HG02981 (cell line): ENCODE measurements around the gene GLP2R.

Experiments used
- ATAC-seq: cut with Tn5 transposase; IDR thresholded peaks from one replicate; pipeline ENCODE4 v1.9.1; 2021; ENCODE audit warnings: mild to moderate bottlenecking, moderate library complexity; ENCODE audit not compliant: unreplicated experiment

GLP2R gene

GRCh38 chr17:9813166-9813565, 12.6 kb upstream of the GLP2R start:
- ATAC-seq = no peak

DNA sequence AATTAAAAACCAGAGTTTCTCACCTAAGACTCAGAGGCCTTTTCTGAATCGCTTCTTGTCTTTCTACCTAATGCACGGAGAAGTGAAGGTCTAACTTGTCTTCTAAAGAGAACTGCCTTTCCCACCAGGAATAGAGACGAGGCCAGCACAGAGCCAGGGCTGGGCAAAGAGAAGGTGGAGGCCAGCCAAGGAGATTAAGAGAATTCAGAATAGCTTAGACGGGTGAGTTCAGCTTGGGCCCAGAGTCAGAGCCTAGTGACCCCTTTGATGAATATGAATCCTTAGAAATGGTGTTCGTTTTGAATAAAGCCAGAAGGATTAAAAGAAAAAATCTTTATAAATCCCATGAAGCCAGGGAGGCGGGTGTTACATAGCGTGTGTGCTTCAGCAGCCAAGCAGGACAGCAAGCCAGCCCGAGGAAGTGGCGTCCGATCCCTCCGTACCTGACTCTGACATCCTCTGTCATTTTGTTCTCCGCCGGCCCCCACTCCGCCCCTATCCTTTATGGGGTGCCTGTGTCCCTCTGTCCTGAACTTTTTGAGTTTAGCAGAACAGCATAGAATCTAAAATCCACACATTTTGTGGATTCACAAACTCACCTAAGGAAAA, 11.3 kb upstream of the GLP2R start:
- ATAC-seq = no peak

GRCh38 chr17:9816472-9816871, 9.3 kb upstream of the GLP2R start:
- ATAC-seq = no peak

GRCh38 chr17:9817086-9817485, 8.6 kb upstream of the GLP2R start:
- no peak for ATAC-seq

- ATAC-seq = no peak
Observed at GRCh38 chr17:9818760-9819159, 7.0 kb upstream of the GLP2R start.

- no peak for ATAC-seq
Observed at GRCh38 chr17:9820448-9820847, 5.3 kb upstream of the GLP2R start.

DNA sequence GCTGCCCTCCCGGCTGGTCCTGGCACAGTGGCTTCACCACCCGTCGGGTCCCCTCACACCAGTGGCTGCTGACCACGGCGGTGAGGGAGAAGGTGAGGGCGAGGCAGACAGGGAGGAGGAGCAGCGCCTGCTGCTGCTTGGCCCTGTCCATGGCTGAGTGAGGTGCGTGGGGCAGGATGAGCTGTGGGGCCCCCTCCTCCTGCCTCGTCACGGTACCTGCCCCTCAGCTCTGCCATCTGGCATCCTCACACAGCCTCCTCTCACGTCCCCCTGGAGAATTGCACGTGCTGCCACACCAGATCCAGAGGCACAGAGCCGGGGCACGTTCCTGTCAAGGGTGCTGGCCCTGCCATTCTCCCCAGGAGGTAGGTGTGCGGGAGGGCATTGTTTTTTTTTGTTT, 3.8 kb upstream of the GLP2R start, which contains the start of gene GSG1L2:
Gene GSG1L2 (minus strand): TSS at position 159 of the 400 bp plus-strand sequence. CDS start 8 bp downstream, at position 151.
- ATAC-seq = no peak

GRCh38 chr17:9824094-9824493, 1.6 kb upstream of the GLP2R start:
- ATAC-seq = no peak

DNA sequence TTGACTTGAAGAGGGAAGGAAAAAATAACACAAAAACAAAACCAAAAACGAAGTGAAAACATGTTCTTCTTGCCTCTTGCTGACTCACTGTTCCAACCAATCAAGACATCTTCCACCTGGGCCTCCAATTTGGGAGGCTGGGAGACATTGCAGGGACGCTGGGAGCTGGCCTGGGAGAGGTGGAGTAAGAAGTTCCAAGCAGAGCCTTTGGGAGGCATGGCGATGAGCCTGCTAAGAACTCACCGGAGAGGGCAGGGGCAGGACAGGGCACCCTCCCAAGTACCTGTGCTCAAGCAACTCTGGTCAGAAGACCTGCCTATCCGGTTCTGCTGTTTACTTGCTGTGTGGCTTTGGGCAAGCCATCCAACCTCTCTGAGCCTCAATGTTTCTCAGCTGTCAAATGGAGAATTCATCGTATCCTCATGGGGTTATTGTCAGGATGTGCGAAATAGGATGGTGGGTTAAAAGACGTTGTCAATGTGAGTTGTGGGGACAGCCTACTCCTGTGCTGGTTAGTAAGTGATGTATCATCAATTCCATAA, 856 bp upstream of the GLP2R start:
- ATAC-seq = no peak

DNA sequence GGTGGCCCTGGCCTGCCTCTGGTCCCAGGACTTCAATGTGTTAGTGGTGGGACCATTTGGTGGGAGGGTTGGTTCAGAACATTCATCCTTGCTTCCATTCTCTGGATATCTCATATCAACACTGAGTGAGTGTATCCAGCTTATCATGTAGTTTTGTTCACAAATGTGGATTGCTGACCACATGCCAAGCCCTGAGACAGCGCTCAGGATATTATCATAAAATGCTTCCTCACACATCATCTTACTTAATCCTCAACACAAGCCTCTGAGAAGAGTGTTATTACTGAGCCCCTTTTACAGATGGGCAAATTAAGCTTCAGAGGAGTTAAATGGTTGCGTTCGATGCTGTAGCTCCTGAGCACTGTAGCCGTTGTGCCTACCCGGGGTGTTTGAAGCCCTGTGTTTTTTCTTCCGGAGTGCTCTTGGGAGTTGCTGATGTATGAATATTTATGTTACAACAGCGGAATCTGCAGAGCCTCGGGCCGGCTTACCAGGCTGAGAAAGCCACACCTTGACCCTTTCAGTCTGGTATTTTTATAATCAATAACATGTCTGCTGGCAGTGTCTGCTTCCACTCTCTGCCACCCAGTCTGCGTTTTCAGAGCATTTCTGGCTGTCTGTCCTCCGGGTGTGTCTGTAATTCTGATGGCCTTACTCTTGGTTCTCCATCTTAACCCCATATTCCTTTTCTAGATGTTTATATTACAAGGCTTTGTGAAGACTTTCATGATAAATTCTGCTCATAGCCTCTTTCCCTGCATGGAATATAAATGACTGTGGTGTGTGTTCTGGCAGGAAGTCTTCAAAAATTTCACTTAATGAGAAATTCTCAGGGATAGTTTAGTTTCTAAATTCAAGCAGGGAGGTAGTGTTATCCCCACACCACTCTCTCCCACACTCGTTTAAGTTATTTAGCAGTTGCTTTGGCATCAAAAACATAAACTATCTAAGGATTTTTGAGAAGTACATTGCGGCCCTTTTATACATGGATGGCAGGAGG, 2.9 kb downstream of the GLP2R start:
- no peak for ATAC-seq

DNA sequence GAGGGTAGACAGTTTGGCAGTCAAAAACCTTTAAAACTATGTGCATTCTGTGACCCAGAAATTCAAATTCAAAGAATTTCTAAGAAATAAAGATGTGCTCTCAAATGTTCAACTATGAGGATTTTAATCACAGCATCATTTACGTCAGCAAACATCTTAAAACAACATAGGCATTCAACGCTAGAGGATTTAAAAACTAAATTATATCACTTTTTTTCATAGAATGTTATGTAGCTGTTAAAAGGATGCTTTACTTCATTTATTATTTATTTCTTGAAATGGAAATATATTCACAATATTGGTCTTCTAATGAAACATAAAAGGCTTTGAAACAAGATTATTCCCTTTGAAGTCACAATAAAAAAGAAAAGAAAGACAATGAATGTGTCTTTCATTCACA, 3.6 kb downstream of the GLP2R start:
- ATAC-seq = no peak

- ATAC-seq = no peak
Observed at GRCh38 chr17:9830711-9831110, 5.0 kb downstream of the GLP2R start.

DNA sequence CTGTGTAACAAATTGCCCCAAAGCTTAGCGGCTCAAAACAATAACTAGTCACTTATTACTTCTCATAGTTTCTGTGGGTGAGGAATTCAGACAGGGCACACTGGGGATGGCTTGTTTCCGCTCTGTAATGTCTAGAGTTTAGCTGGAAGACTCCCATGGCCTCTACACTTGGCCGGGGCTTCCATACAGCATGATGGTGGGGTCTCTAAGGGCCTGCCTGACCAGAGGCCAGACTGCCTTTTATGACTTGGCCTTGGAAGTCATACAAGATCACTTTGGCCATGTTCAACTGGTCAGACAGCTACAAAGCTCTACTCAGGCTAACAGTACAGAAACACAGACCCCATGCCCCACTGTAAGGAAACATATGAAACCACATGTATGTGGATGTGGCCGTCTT, 8.2 kb downstream of the GLP2R start:
- no peak for ATAC-seq

DNA sequence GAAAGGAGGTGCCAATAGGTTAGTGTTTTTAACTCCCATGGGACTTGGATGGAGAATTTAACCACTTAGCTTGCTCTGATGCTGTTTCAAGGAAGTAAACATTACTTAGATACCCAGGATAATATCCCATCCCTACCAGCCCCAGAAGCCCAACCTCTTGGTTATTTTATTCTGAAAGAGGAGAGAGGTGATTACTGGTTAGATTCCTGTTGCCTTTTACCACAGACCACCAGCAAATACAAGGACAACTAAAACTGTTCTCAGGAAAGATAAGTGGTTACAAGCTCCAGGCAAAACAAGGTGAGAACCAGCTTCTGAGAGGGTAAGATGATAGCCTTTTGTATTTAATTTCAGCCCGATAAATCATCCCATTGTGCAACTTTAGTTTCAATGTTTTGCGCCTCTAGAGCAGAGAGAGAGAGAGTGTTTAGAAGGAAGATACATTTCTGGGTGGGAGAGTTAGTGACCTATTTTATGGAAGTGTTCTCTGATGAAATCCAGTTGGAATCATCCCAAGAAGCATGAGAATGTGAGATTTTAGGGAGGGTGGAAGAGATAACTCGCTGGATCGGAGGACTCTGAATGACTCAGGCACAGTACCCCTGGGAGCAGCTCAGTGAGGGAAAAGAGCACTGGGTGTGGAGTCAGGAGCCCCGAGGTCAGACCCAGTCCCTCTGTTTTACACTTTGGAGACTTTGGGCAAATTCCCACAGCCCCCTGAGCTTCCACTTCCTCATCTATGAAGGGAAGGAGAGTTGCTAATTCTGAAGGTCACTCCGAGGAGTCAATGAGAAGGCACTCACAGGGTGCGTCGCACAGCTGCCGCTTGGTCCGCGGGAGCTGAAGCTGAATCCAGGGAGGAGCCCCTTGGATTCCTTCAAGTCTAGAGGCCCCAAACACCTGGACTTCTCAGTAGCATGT, 12.1 kb downstream of the GLP2R start:
- no peak for ATAC-seq

DNA sequence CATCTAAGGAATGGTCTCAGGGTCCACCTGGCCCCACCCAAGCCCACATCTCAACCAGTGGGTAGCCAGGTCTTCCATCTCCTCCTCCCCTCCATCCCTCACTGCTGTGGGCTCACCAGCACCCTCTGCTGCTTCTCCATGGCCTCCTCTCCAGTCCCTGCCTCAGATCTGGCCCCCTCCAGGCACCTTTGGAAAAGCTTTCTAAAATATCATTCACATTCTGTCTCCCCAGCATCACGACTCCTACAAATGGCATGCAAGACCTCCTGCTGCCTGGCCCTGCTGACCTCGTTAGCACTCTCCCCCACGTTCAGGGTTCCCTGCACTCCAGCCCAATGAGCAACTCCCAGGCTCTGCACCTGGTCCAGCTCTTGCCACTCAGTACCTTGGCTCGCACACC, 13.7 kb downstream of the GLP2R start:
- ATAC-seq = no peak

GRCh38 chr17:9842057-9842758, 16.5 kb downstream of the GLP2R start:
- ATAC-seq = no peak

DNA sequence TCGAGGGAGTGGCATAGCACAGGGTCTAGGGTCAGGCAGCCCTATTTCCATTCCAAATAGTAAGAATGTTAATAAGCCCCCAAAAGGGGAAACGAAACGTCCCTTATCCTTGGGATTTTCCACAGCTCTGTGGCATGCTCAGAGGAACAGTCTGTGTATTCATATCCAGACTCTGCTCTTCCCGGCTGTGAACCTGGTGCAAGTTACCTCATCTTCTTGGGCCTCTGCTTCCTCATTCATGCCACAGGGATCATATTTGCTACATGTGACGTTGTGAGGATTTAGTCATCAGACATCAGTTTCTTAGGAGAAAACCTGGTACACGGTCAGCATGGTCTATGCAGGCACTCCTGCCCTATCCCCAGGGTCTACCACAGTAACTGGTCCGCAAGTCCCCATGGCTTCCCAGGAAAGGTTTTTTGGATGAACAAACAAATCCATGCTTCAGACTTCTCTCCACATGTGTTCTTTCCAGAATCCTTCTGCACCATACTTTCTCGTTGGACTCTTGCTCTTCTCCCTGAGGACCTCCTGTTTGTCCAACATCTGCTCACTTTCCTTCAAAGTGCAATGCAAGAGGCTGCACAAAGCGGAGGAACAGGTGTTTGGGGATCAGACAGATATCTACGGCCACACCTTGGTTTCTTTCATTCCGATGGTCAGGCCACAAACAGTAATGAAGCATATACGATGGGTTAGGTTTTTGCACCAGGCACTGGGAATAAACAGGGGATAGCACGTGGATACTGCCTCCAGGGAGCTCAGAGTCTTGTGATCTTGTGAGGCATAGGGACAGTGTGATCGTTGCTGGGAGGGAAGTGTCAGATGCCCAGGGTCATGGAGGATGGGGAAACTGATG, 17.7 kb downstream of the GLP2R start:
- no peak for ATAC-seq

DNA sequence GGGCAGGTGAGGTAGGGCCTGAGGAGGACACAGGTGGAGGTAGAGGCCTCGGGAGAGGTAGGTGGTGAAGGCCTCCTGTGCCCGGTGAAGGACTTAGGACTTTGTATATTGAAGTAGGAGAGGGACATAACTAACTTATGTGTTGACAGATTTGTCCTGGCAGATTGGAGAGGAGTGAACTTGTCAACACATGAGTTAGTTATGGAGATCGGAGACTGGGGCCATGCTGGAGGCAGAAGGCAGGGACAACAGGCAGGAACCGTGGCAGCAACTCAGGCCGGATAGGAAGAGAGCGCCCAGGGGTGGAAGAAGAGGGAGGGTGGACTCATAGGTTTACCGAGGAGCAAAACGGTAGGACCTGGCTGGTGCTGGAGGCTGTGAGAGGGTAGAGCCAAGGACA, 18.4 kb downstream of the GLP2R start:
- no peak for ATAC-seq

DNA sequence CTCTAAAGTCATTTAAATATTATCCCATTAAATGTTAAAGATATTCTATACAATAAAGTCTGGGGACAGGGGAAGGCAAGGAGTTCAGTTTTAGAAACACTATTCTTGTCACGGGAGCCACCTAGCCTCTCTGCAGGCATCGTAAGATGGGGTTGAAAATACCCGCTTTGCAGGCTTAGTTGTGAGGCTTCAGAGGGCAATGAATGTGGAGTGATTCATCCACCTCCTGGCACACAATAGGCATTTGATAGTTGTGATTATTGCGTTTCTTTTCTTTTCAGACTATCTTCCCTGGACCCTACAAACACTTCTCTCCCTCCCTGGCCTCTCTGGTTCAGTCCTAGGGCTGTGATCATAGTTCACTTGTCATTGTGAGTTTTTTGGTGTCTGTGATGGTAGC, 19.6 kb downstream of the GLP2R start:
- no peak for ATAC-seq
